HEK293 (cell line): ENCODE results near the gene NRL.

ENCODE experiments used
- CTCF ChIA-PET: fragments of 350-600 bp; formaldehyde crosslinking; extraction: SDS; loops from one replicate; lab custom pipeline; 2021; ENCODE audit warnings: antibody characterized with exemption; lab: Yijun Ruan, JAX
- POLR2A ChIA-PET: fragments of 300-600 bp; formaldehyde crosslinking; extraction: SDS; loops from one replicate; lab custom pipeline; 2020; ENCODE audit warnings: antibody characterized with exemption, inconsistent platforms; lab: Yijun Ruan, JAX
- H3K27ac ChIP-seq: fragments of 200-500 bp; sonication (Bioruptor generic); 2 replicates; pipeline ENCODE4 v1.5.1; 2014; ENCODE audit warnings: low read depth, low read length, control low read depth, inconsistent platforms; ENCODE audit errors: extremely low read depth
- H3K36me3 ChIP-seq, 2 experiments: fragments of 200-500 bp in 1 of 2; sonication (Bioruptor generic) in 1 of 2; 1 replicate in 1 of 2; 2 replicates in 1 of 2; pipeline ENCODE4 v1.5.1; 2014 to 2017; ENCODE audit warnings: inconsistent platforms in 2 of 2, low read length in 2 of 2; ENCODE audit not compliant: control insufficient read depth in 2 of 2, insufficient read depth in 1 of 2
- H3K4me1 ChIP-seq: fragments of 200-500 bp; sonication (Bioruptor generic); 2 replicates; pipeline ENCODE4 v1.5.1; 2014; ENCODE audit warnings: mild to moderate bottlenecking, low read length, inconsistent platforms; ENCODE audit not compliant: control insufficient read depth, insufficient read depth
- H3K4me3 ChIP-seq: 2 replicates; pipeline ENCODE4 v1.5.1; 2011; ENCODE audit warnings: low read depth, mild to moderate bottlenecking, control low read depth, low read length, moderate library complexity
- H3K9me3 ChIP-seq: fragments of 200-500 bp; sonication (Bioruptor generic); 2 replicates; pipeline ENCODE4 v1.5.1; 2014; ENCODE audit warnings: low read depth, low read length, inconsistent platforms; ENCODE audit not compliant: control insufficient read depth, insufficient read depth
- GLI2 ChIP-seq: fragments of 450-650 bp; formaldehyde crosslinking; IDR thresholded peaks from 2 replicates; pipeline ENCODE4; 2017; ENCODE audit warnings: missing biosample characterization, missing genetic modification characterization, low read depth, borderline replicate concordance
- KLF16 ChIP-seq: fragments of 450-650 bp; formaldehyde crosslinking; IDR thresholded peaks from 2 replicates; pipeline ENCODE4 v1.5.1; 2017; ENCODE audit warnings: missing biosample characterization, missing genetic modification characterization
- KLF7 ChIP-seq: fragments of 450-650 bp; formaldehyde crosslinking; IDR thresholded peaks from 2 replicates; pipeline ENCODE4 v1.5.1; 2016; ENCODE audit warnings: missing biosample characterization, missing genetic modification characterization, borderline replicate concordance
- MYNN ChIP-seq: fragments of 450-650 bp; formaldehyde crosslinking; IDR thresholded peaks from 2 replicates; pipeline ENCODE4 v1.5.1; 2016; ENCODE audit warnings: missing biosample characterization, missing genetic modification characterization, borderline replicate concordance
- RBAK ChIP-seq: fragments of 450-650 bp; formaldehyde crosslinking; IDR thresholded peaks from 2 replicates; pipeline ENCODE4 v1.5.1; 2016; ENCODE audit warnings: missing biosample characterization, missing genetic modification characterization
- TCF7L2 ChIP-seq: IDR thresholded peaks from 2 replicates; pipeline ENCODE4 v1.6.1; 2011; ENCODE audit warnings: low read depth, mild to moderate bottlenecking, inconsistent platforms, low read length, moderate library complexity, borderline replicate concordance
- WT1 ChIP-seq: fragments of 450-650 bp; formaldehyde crosslinking; IDR thresholded peaks from 2 replicates; pipeline ENCODE4 v1.5.1; 2016; ENCODE audit warnings: missing biosample characterization, missing genetic modification characterization
- YY1 ChIP-seq: fragments of 450-650 bp; formaldehyde crosslinking; IDR thresholded peaks from 2 replicates; pipeline ENCODE4 v1.5.1; 2018; ENCODE audit warnings: missing biosample characterization, missing genetic modification characterization
- ZNF133 ChIP-seq: fragments of 450-650 bp; formaldehyde crosslinking; IDR thresholded peaks from 2 replicates; pipeline ENCODE4 v1.5.1; 2016; ENCODE audit warnings: missing biosample characterization, missing genetic modification characterization
- ZNF169 ChIP-seq: fragments of 450-650 bp; formaldehyde crosslinking; IDR thresholded peaks from 2 replicates; pipeline ENCODE4 v1.5.1; 2016; ENCODE audit warnings: missing biosample characterization, missing genetic modification characterization
- ZNF202 ChIP-seq: fragments of 450-650 bp; formaldehyde crosslinking; IDR thresholded peaks from 2 replicates; pipeline ENCODE4 v1.5.1; 2016; ENCODE audit warnings: missing biosample characterization, missing genetic modification characterization, borderline replicate concordance
- ZNF302 ChIP-seq: fragments of 450-650 bp; formaldehyde crosslinking; IDR thresholded peaks from 2 replicates; pipeline ENCODE4 v1.5.1; 2016; ENCODE audit warnings: missing biosample characterization, missing genetic modification characterization, low read depth
- ZNF529 ChIP-seq: fragments of 450-650 bp; formaldehyde crosslinking; IDR thresholded peaks from 2 replicates; pipeline ENCODE4 v1.5.1; 2017; ENCODE audit warnings: missing genetic modification characterization, missing biosample characterization; ENCODE audit not compliant: insufficient replicate concordance
- ZNF549 ChIP-seq: fragments of 450-650 bp; IDR thresholded peaks from 2 replicates; pipeline ENCODE4 v1.5.1; 2018; ENCODE audit warnings: missing biosample characterization, missing genetic modification characterization, mild to moderate bottlenecking, inconsistent platforms, moderate library complexity
- ZNF561 ChIP-seq: fragments of 450-650 bp; IDR thresholded peaks from 2 replicates; pipeline ENCODE4 v1.5.1; 2018; ENCODE audit warnings: missing biosample characterization, missing genetic modification characterization, borderline replicate concordance
- ZNF600 ChIP-seq: fragments of 450-650 bp; formaldehyde crosslinking; IDR thresholded peaks from 2 replicates; pipeline ENCODE4 v1.5.1; 2016; ENCODE audit warnings: missing biosample characterization, missing genetic modification characterization
- ZNF623 ChIP-seq: fragments of 450-650 bp; formaldehyde crosslinking; IDR thresholded peaks from 2 replicates; pipeline ENCODE4 v1.5.1; 2016; ENCODE audit warnings: missing biosample characterization, missing genetic modification characterization
- ZNF624 ChIP-seq: fragments of 450-650 bp; formaldehyde crosslinking; IDR thresholded peaks from 2 replicates; pipeline ENCODE4 v1.5.1; 2017; ENCODE audit warnings: missing biosample characterization, missing genetic modification characterization
- ZNF785 ChIP-seq: fragments of 450-650 bp; formaldehyde crosslinking; IDR thresholded peaks from 2 replicates; pipeline ENCODE4 v1.5.1; 2016; ENCODE audit warnings: missing biosample characterization, missing genetic modification characterization
- TF ChIP-seq, protein P1 (sequence below): fragments of 450-650 bp; formaldehyde crosslinking; IDR thresholded peaks from 2 replicates; pipeline ENCODE4 v1.5.1; 2016; ENCODE audit warnings: missing biosample characterization, missing genetic modification characterization
- TF ChIP-seq, protein P2 (sequence below): fragments of 450-650 bp; formaldehyde crosslinking; optimal IDR thresholded peaks from 2 replicates; pipeline ENCODE3; 2016; ENCODE audit warnings: missing biosample characterization, mild to moderate bottlenecking, missing genetic modification characterization
- TF ChIP-seq, protein P3 (sequence below): fragments of 450-650 bp; IDR thresholded peaks from 2 replicates; pipeline ENCODE4 v1.5.1; 2018; ENCODE audit warnings: missing biosample characterization, mild to moderate bottlenecking, missing genetic modification characterization
- TF ChIP-seq, protein P4 (sequence below): fragments of 450-650 bp; IDR thresholded peaks from 2 replicates; pipeline ENCODE4 v1.5.1; 2018; ENCODE audit warnings: missing biosample characterization, missing genetic modification characterization
- TF ChIP-seq, protein P5 (sequence below): fragments of 450-650 bp; formaldehyde crosslinking; IDR thresholded peaks from 2 replicates; pipeline ENCODE4 v1.5.1; 2017; ENCODE audit warnings: missing biosample characterization, missing genetic modification characterization

Gene NRL

DNA sequence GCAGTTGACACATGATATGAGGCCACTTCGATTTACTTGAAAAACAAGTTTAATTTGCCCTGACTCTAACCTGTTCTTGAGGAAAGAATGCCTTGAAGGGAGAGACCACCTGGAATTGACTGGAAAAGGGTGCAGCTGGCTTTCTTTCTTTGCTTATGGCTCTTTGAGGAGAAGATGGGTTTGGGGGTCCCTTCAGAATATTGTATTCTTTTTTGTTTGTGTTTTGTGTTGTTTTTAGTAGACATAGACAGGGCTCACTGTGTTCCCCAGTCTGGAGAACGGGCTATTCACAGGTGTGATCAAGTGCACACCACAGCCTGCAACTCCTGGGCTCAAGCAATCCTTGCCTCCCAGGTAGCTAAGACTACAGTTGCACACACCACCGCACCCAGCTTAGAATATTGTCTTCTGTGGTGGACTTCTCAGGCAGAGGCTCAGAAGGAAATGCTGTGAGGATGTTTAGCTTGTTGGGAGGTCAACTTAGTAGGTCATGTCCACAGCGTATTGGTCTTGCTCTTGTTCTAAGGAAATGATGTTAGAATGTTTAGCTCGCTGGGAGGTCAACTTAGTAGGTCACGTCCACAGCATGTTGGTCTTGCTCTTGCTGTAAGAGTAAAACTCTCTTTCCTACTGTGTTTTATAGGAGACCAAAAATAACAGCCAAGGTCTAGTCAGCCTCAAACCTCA is 1.5 kb upstream of the NRL start:
- no peaks in the 10 kb centered on the region for H3K4me1 ChIP-seq
- H3K36me3 ChIP-seq: peaks cover 10 to 45% of the 10 kb centered on the region in 2 experiments; a peak in 2 of 3 replicates
- ChIA-PET CTCF (interaction anchor here (1.0 to 1.9 kb wide), 2 partner anchors 18 to 58 kb away, joined by 5 to 7 read pairs; no protein-coding TSS in a partner anchor), POLR2A (interaction anchor here (1.8 to 8.3 kb wide), 5 partner anchors 13 to 45 kb away, joined by 5 to 163 read pairs (median 60); partner anchors contain the start of genes EMC9, IRF9, PCK2 and PSME1)
- no peak overlapping the region for H3K27ac ChIP-seq
- H3K4me3 ChIP-seq: no peak overlapping the region; the same call in 1 of the 2 replicates
- no peaks in the 10 kb centered on the region for H3K9me3 ChIP-seq
- TF ChIP-seq, protein P1, sequence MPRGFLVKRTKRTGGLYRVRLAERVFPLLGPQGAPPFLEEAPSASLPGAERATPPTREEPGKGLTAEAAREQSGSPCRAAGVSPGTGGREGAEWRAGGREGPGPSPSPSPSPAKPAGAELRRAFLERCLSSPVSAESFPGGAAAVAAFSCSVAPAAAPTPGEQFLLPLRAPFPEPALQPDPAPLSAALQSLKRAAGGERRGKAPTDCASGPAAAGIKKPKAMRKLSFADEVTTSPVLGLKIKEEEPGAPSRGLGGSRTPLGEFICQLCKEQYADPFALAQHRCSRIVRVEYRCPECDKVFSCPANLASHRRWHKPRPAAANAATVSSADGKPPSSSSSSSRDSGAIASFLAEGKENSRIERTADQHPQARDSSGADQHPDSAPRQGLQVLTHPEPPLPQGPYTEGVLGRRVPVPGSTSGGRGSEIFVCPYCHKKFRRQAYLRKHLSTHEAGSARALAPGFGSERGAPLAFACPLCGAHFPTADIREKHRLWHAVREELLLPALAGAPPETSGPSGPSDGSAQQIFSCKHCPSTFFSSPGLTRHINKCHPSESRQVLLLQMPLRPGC (tag by site-specific recombination): no peak
- TF ChIP-seq ZNF624 (tag by site-specific recombination) (no peak), YY1 (tag by site-specific recombination) (no peak), ZNF302 (no peak), KLF7 (tag by site-specific recombination) (no peak), MYNN (tag by site-specific recombination) (no peak), ZNF529 (tag by site-specific recombination) (no peak), ZNF133 (tag by site-specific recombination) (no peak), ZNF785 (tag by site-specific recombination) (no peak), ZNF202 (tag by site-specific recombination) (no peak), RBAK (tag by site-specific recombination) (no peak), GLI2 (no peak), ZNF549 (tag by site-specific recombination) (no peak), ZNF169 (tag by site-specific recombination) (no peak), WT1 (tag by site-specific recombination) (no peak)
- TF ChIP-seq, protein P2, sequence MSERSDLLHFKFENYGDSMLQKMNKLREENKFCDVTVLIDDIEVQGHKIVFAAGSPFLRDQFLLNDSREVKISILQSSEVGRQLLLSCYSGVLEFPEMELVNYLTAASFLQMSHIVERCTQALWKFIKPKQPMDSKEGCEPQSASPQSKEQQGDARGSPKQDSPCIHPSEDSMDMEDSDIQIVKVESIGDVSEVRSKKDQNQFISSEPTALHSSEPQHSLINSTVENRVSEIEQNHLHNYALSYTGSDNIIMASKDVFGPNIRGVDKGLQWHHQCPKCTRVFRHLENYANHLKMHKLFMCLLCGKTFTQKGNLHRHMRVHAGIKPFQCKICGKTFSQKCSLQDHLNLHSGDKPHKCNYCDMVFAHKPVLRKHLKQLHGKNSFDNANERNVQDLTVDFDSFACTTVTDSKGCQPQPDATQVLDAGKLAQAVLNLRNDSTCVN: no peak
- TF ChIP-seq, protein P3, sequence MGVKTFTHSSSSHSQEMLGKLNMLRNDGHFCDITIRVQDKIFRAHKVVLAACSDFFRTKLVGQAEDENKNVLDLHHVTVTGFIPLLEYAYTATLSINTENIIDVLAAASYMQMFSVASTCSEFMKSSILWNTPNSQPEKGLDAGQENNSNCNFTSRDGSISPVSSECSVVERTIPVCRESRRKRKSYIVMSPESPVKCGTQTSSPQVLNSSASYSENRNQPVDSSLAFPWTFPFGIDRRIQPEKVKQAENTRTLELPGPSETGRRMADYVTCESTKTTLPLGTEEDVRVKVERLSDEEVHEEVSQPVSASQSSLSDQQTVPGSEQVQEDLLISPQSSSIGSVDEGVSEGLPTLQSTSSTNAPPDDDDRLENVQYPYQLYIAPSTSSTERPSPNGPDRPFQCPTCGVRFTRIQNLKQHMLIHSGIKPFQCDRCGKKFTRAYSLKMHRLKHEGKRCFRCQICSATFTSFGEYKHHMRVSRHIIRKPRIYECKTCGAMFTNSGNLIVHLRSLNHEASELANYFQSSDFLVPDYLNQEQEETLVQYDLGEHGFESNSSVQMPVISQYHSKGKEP (tag by site-specific recombination): no peak

DNA sequence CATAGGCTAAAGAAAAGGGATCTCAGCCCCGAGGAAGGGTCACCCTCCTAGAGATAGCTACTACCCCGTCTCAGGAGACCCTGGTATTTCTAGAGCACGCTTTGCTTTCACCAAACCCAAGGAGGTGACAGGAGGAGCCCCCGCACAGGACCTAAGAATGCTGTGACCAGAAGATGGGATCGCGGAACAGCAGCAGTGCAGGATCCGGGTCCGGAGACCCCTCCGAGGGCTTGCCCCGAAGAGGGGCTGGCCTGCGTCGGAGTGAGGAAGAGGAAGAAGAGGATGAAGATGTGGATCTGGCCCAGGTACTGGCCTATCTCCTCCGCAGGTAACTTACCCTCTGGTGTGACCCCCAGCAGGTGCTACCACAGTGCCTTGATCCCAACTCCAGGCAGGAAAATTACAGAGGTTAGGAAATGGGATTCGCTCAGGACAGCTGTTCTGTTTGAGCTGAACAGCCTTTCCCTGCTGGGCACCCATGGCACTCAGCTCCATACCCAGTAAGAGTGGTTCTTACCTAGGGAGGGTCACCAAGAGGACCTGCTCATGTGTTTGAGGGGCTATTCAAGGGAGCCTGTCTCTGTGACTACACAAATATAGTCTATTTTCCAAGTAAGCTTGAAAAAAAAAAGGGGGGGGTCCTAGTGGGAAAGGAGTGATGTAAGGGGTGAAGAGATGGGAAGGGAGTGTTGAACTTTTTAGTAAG is 826 bp upstream of the NRL start:
- Histone ChIP-seq H3K27ac (peak overlapping the region; percentile 2; the same call in 1 of the 2 replicates), H3K4me3 (peak overlapping the region; percentile 73), H3K36me3 (peaks cover 10 to 38% of the 10 kb centered on the region in 2 experiments; a peak in 2 of 3 replicates), H3K9me3 (no peaks in the 10 kb centered on the region), H3K4me1 (no peaks in the 10 kb centered on the region)
- TF ChIP-seq, protein P4, sequence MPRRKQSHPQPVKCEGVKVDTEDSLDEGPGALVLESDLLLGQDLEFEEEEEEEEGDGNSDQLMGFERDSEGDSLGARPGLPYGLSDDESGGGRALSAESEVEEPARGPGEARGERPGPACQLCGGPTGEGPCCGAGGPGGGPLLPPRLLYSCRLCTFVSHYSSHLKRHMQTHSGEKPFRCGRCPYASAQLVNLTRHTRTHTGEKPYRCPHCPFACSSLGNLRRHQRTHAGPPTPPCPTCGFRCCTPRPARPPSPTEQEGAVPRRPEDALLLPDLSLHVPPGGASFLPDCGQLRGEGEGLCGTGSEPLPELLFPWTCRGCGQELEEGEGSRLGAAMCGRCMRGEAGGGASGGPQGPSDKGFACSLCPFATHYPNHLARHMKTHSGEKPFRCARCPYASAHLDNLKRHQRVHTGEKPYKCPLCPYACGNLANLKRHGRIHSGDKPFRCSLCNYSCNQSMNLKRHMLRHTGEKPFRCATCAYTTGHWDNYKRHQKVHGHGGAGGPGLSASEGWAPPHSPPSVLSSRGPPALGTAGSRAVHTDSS (tag by site-specific recombination): peak; percentile 76
- TF ChIP-seq ZNF623 (tag by site-specific recombination) (peak; percentile 48), KLF16 (tag by site-specific recombination) (no peak), TCF7L2 (no peak), ZNF561 (tag by site-specific recombination) (no peak), MYNN (tag by site-specific recombination) (no peak), ZNF600 (tag by site-specific recombination) (0 out of 2 replicates have a peak, but pooled peaks have one; percentile 41), ZNF549 (tag by site-specific recombination) (no peak)
- TF ChIP-seq, protein P5, sequence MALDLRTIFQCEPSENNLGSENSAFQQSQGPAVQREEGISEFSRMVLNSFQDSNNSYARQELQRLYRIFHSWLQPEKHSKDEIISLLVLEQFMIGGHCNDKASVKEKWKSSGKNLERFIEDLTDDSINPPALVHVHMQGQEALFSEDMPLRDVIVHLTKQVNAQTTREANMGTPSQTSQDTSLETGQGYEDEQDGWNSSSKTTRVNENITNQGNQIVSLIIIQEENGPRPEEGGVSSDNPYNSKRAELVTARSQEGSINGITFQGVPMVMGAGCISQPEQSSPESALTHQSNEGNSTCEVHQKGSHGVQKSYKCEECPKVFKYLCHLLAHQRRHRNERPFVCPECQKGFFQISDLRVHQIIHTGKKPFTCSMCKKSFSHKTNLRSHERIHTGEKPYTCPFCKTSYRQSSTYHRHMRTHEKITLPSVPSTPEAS (tag by site-specific recombination): no peak
- ChIA-PET CTCF (interaction anchor here (0.7 to 2.4 kb wide), 4 partner anchors 19 to 71 kb away, joined by 3 to 13 read pairs (median 6); partner anchors contain the start of genes IRF9 and PSME1), POLR2A (interaction anchor here (0.5 to 8.3 kb wide), 24 partner anchors 9 to 192 kb away, joined by 3 to 163 read pairs (median 6); partner anchors contain the start of genes CHMP4A, CIDEB, EMC9 and IPO4)
